Medulla oblongata (tissue), 1 donor: ENCODE data around the gene SHC1.

Experiments used
- DNase-seq: peaks from one replicate; pipeline ENCODE4 v3.0.0-alpha.2; 2015; ENCODE audit errors: extremely low spot score

SHC1 gene, protein sequence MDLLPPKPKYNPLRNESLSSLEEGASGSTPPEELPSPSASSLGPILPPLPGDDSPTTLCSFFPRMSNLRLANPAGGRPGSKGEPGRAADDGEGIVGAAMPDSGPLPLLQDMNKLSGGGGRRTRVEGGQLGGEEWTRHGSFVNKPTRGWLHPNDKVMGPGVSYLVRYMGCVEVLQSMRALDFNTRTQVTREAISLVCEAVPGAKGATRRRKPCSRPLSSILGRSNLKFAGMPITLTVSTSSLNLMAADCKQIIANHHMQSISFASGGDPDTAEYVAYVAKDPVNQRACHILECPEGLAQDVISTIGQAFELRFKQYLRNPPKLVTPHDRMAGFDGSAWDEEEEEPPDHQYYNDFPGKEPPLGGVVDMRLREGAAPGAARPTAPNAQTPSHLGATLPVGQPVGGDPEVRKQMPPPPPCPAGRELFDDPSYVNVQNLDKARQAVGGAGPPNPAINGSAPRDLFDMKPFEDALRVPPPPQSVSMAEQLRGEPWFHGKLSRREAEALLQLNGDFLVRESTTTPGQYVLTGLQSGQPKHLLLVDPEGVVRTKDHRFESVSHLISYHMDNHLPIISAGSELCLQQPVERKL

GRCh38 chr1:154970631-154971340, at the start of gene SHC1:
Gene SHC1, minus strand, starts transcription at chr1:154970747. Its CDS starts 221 bp downstream, at chr1:154970526.
- DNase-seq = peak; percentile 95

GRCh38 chr1:155019377-155020245, 49.1 kb upstream of the SHC1 start:
- DNase-seq = no peak

- no peak for DNase-seq
Measured at GRCh38 chr1:155018617-155019348, 48.2 kb upstream of the SHC1 start.

DNA sequence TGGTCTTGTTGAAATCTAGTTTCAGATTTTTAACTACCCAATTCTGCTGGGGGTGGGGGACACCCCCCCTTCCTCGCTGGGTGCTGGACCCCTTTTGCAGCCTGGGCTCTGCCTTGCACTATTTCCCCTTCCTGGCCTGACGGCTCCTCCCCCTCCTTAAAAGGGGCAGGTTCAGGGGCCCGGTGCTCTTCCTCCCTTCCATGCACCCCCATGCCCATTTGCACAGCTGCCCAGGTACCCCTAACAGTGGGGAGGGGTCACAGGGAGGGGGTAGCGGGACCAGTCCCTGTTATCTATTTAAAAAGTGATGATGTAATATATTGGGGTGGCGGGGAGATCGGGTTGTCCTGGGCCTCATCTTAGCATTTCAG, 47.4 kb upstream of the SHC1 start:
- peak; percentile 4 for DNase-seq

GRCh38 chr1:155017041-155017945, 46.7 kb upstream of the SHC1 start:
- peak; percentile 93 for DNase-seq

DNA sequence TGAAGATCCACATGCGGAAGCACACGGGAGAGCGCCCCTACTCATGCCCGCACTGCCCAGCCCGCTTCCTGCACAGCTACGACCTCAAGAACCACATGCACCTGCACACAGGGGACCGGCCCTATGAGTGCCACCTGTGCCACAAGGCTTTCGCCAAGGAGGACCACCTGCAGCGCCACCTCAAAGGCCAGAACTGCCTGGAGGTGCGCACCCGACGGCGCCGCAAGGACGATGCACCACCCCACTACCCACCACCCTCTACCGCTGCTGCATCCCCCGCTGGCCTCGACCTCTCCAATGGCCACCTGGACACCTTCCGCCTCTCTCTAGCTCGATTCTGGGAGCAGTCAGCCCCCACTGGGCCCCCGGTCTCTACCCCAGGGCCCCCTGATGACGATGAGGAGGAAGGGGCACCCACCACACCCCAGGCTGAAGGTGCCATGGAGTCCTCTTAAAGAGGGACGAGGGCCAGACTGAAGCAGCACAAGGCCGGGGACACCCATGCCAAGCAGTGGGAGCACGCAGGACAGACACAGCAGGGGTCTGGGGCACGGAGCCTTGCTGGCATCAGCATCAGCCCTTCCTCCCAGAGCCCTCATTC, 45.8 kb upstream of the SHC1 start:
- DNase-seq = no peak

- no peak for DNase-seq
Measured at GRCh38 chr1:155015527-155016230, 45.1 kb upstream of the SHC1 start.

- no peak for DNase-seq
Measured at GRCh38 chr1:155014709-155015508, 44.4 kb upstream of the SHC1 start.

- no peak for DNase-seq
Measured at GRCh38 chr1:155013632-155014031, 43.1 kb upstream of the SHC1 start.

DNA sequence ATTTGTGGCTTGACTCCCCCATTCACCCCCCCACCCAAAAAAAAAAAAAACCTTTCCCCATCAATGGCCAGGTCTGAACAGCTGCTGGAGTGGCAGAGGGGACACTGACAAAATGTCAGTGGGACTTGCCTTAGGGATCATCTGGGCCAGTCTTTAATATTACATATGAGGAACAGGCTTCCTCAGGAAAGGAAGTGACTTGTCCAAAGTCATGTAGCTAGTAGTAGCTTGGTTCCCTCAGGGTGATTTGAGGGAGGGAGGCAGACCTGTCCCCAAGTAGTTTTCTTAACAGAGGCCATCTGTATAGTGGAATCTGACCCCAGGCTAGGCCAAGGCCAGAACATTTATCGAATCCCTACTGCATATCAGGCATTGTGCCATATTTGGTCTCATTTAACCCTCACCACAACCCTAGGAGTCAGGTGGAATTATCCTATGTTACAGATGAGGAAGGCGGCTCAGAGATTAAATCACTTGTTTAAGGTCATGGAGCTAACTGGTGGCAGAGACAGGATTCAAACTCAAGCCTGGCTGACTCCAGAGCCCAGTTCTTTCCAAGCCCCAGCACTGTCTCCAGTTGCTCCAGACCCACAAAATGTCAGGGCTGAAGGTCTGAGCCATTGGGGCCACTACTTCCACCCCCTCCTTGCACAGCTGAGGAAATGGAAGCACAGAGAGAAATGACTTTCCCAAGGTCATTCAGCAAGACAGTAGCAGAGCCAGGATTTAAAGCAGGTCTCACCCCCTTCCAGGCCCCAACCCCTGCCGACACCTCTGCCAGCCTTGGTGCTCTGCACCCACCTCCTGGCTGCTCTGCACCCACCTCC, 42.4 kb upstream of the SHC1 start:
- DNase-seq = no peak

GRCh38 chr1:155012026-155012546, 41.5 kb upstream of the SHC1 start:
- DNase-seq = peak; percentile 83

DNA sequence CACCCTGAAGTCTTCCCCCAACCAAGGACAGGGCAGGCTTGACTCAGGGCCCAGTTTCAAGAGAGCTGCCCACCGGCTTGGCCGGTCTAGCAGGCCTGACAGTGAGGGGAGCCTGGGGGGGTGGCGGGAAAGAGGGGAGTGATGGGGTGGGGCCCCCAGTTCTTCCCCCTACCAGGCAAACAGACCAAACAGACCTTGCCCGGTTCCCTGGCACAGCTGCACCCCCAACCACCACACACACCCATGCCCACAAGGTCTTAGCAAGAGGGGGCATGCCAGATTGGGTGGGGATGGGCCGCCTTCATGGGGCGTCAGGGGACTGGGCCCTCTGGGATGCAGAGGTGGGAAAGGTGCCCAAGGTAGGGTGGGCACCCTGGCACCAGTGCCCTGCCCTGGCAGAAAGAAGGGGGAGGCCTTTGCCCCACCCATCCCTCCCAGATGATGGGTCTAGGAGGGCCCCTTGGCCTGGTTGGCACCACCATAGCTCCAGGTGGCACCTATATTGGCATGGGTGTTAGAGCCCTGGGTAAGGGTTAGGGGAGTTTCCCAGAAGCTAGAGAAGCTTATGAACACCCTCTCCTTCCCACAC, 41.0 kb upstream of the SHC1 start:
- DNase-seq = peak; percentile 6

DNA sequence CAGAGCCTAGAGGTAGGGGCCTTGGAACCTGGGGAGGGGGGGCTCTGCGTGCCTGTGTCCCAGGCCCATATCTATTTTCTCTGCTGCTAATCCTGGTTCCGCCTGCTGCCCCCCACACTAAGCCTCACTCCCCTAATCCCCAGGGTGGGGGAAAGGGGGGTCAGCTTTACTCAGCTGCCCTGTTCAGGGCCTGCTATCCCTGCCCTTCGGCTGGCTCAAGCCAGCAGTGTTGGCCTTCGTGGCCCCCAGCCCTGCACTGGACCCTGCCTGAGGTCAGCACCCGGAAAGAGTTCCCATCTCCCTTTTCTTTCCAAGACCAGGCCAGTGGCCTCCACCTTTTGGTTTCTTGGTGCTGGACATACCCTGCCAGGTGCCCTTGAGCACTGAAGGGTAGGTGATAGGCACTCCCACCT, 40.5 kb upstream of the SHC1 start:
- DNase-seq = no peak

DNA sequence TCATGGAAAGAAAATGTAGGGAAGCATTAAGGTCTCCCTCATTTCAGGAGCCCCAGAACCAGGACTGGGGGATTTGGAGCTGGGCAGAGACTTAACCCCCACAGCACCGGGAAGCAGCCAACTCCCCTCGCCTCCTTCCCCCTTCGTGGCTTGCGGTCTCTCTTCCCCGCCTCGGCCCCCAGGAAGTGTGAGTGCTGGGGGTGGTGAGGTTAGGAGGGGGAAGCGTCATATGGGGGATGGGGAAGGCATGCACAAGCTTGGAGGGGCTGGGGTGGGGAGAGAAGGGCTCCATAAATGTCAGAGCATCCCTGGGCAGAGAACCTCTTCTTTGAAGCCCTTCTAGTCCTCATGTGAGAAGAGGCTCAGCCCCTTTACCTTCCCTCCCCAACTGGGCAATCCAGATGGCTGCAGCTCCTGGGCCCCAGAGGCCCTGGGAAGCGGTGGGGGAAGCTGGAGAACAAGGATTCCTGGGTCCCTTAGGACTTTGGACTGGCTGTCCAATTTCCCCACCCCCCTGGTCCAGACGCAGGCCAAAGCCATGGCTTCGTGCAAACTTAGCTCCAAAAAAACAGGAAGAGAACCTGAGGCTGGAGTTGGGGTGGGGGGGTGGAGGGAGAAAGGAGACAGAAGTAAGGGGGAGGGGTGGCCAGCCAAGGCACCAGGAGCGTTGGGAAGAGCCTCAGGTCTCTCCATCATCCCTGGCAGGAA, 39.8 kb upstream of the SHC1 start:
- DNase-seq = no peak

GRCh38 chr1:155009742-155010141, 39.2 kb upstream of the SHC1 start:
- DNase-seq = no peak

- DNase-seq = no peak
Measured at GRCh38 chr1:155009221-155009711, 38.7 kb upstream of the SHC1 start.
